ENCODE data around the gene LPP. TPM values are rescaled to one million over a fixed set of nuclear protein-coding genes. Genes with fewer than 3 reads are reported as not detected.

LPP gene
- total RNA-seq, 4 donors from 2014 or later = 141 to 248 (median 185) TPM

- TF ChIP-seq, protein P1, sequence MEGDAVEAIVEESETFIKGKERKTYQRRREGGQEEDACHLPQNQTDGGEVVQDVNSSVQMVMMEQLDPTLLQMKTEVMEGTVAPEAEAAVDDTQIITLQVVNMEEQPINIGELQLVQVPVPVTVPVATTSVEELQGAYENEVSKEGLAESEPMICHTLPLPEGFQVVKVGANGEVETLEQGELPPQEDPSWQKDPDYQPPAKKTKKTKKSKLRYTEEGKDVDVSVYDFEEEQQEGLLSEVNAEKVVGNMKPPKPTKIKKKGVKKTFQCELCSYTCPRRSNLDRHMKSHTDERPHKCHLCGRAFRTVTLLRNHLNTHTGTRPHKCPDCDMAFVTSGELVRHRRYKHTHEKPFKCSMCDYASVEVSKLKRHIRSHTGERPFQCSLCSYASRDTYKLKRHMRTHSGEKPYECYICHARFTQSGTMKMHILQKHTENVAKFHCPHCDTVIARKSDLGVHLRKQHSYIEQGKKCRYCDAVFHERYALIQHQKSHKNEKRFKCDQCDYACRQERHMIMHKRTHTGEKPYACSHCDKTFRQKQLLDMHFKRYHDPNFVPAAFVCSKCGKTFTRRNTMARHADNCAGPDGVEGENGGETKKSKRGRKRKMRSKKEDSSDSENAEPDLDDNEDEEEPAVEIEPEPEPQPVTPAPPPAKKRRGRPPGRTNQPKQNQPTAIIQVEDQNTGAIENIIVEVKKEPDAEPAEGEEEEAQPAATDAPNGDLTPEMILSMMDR (IDR thresholded peaks at IDR 0.05; ENCODE audit: low read depth) = no peak
Observed at GRCh38 chr3:188915127-188915526, 761.2 kb downstream of the LPP start.

DNA sequence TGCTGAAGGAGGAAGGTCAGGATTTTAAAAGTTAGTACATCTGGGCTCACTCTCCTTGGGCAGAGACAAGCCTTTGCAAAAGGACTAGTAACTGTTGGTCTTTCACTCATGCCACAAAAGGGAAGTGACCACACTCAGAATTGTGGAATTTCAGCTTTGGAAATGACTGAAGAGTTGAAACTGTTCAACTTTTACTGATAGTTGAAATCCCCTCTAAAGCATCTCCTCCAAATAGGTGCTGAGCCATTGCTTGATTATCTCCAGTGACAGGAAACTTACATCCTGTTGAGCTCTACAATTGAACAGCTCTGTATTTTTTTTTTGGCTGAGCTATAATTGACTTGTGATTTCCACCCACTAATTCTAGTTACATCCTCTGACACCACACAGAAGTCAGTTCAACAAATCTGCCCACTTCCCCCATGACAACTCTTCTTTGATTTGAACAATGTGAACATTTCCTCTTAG lies 763.0 kb downstream of the LPP start:
- TF ChIP-seq, protein P1 (IDR thresholded peaks at IDR 0.05; ENCODE audit: low read depth) = no peak

DNA sequence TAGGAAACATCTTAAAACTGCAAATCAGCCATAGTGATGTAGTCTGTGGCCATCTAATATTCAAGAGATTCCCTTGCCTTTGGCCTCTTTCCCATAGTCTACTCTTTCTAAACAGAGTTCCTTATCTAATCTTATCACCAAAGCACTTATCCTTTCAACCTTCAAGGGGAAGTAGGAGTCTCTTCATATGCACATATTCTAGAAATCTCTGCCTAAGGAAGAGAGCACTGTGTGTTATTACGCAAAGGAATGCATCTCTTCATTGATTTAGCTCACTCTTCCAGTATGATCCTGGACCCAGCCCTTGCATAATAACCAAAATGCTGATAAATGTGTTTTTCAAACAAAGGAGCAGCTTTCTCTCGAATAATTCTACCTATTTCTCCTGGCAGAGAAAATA lies 764.1 kb downstream of the LPP start:
- TF ChIP-seq, protein P1 (IDR thresholded peaks at IDR 0.05; ENCODE audit: low read depth) = no peak

DNA sequence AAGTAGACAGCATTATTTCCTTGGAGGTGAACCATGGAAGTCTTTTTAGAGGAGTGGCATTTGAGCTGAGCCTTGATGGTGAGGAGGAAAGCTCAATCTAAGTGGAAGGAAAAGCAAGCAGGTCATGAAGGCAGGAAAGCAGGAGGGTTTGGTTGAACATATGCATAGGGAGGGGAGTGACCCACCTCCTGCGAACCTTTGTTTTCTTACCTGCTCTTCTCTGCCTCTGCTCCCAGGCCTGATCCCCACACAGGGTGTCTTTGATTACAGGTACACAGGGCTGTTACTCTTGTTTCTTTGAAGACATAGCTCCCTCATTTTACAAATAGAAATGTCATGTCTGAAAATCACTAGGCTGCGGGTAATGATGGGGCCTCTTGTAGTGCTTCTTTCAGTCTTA lies 769.7 kb downstream of the LPP start:
- TF ChIP-seq, protein P1 (IDR thresholded peaks at IDR 0.05; ENCODE audit: low read depth) = no peak

DNA sequence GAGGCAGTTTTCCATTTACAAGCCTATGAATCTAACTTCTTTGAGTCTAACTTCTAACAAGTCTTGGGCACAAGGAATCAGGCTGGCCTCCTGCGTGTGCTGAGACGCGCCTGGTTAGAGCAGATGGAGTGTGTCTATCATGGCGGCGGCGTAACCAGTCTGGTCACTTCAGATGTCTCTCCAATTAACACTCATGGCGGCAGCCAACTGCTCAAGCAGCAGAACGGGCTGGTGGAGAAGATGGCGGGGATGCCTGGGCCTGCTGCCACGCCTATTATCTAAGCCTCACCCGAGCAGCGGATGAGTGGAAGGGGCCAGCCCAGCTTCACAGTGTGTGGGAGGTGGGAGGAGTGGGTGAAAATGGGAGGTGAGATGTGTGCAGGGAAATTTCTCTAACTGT lies 771.4 kb downstream of the LPP start:
- TF ChIP-seq, protein P1 (IDR thresholded peaks at IDR 0.05; ENCODE audit: low read depth) = no peak

GRCh38 chr3:188926111-188926510 lies 772.2 kb downstream of the LPP start:
- TF ChIP-seq, protein P1 (IDR thresholded peaks at IDR 0.05; ENCODE audit: low read depth) = no peak

GRCh38 chr3:188926741-188927511 lies 773.0 kb downstream of the LPP start:
- TF ChIP-seq, protein P1 (IDR thresholded peaks at IDR 0.05; ENCODE audit: low read depth) = no peak
